ENCODE measurements around the gene CLVS2.

Gene CLVS2

DNA sequence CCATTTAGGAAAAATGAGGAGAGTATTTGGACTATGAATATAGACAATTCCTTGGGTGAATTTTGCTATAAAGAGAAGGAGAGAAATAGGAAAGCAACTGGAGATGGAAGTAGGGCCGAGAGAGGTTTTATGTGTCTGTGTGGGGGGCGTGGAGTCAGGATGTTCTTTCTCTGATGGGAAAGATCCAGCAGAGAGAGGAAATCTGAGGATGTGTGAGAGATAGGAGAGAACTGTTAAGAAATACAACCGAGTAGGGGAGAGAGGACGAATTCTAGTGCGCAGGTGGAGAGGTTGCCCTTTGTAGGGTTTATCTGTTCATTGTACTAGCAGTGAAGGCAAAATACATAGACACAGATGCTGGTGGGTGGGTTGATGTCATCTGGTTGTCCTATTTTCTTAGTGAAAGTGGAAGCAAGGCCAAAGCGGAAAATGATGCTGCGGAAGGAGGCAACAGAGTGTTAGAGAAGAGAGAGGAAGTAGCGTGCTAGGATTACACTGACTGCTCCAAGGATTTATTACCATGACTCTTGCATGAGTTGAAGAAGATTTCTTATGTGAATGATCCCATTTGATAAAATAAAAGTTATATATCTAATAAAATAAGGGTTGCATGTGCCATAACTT lies 57.7 kb downstream of the CLVS2 start:
- no peaks in the 10 kb centered on the region for H3K36me3 ChIP-seq (ENCODE audit: control insufficient read depth, insufficient read depth, low read length)
- no peaks in the 10 kb centered on the region for H3K4me1 ChIP-seq (ENCODE audit: control insufficient read depth, insufficient read depth, low read length, poor library complexity, severe bottlenecking)
- no peaks in the 10 kb centered on the region for H3K9me3 ChIP-seq (ENCODE audit: control insufficient read depth, low read length)
- H3K27ac ChIP-seq (ENCODE audit: insufficient read depth, low read length, poor library complexity, severe bottlenecking): no peak overlapping the region
- no peak overlapping the region for H3K4me3 ChIP-seq (ENCODE audit: insufficient read depth, low read depth, low read length, poor library complexity, severe bottlenecking)
- H3K27me3 ChIP-seq (replicated peaks; ENCODE audit: control insufficient read depth, insufficient read depth, low read length, poor library complexity, severe bottlenecking): no peaks in the 10 kb centered on the region
- no peak for DNase-seq

DNA sequence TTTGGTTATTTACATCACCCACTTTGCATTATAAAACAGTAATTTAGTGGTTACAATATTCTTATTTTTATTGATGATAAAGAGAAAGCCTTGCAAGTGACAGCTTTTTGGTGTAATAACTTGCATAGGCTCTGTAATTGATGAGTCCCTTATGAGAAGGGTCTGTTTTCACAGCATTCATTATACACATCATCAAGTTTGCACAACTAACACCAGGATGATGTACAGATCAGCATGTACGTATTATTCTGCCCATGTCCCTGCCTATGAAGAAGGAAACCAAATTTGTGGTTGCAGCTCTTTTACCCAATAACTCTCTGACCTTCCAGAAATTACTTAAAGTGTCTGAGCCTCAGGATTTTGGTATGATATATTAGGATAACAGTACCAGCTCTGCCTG lies 59.2 kb downstream of the CLVS2 start:
- DNase-seq: no peak
- Histone ChIP-seq H3K27ac (ENCODE audit: insufficient read depth, low read length, poor library complexity, severe bottlenecking) (no peak overlapping the region), H3K27me3 (replicated peaks; ENCODE audit: control insufficient read depth, insufficient read depth, low read length, poor library complexity, severe bottlenecking) (no peaks in the 10 kb centered on the region), H3K4me3 (ENCODE audit: insufficient read depth, low read depth, low read length, poor library complexity, severe bottlenecking) (no peak overlapping the region), H3K4me1 (ENCODE audit: control insufficient read depth, insufficient read depth, low read length, poor library complexity, severe bottlenecking) (no peaks in the 10 kb centered on the region), H3K36me3 (ENCODE audit: control insufficient read depth, insufficient read depth, low read length) (no peaks in the 10 kb centered on the region), H3K9me3 (ENCODE audit: control insufficient read depth, low read length) (no peaks in the 10 kb centered on the region)

DNA sequence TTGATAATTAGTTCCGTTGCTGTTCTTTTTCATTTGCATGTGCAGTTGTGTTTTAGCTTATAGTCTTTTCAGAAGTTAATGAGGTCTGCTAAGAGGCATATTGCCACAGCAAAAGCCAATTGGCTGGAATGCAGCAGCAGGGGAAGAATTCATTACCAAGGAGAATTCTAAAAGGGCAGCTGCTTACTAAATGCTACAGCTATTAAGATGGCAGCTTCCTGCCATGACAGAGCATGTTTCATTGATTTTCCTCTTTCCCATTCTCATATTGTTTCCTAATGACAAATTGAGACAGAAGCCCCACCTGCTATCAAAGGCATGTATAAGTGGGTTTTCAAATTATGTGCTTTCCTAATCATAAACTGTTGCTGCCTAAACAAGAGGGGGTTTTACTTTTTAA lies 66.6 kb downstream of the CLVS2 start:
- no peak overlapping the region for H3K4me3 ChIP-seq (ENCODE audit: insufficient read depth, low read depth, low read length, poor library complexity, severe bottlenecking)
- no peaks in the 10 kb centered on the region for H3K36me3 ChIP-seq (ENCODE audit: control insufficient read depth, insufficient read depth, low read length)
- H3K4me1 ChIP-seq (ENCODE audit: control insufficient read depth, insufficient read depth, low read length, poor library complexity, severe bottlenecking): no peaks in the 10 kb centered on the region
- H3K27me3 ChIP-seq (replicated peaks; ENCODE audit: control insufficient read depth, insufficient read depth, low read length, poor library complexity, severe bottlenecking): no peaks in the 10 kb centered on the region
- no peaks in the 10 kb centered on the region for H3K9me3 ChIP-seq (ENCODE audit: control insufficient read depth, low read length)
- DNase-seq: no peak
- H3K27ac ChIP-seq (ENCODE audit: insufficient read depth, low read length, poor library complexity, severe bottlenecking): no peak overlapping the region

DNA sequence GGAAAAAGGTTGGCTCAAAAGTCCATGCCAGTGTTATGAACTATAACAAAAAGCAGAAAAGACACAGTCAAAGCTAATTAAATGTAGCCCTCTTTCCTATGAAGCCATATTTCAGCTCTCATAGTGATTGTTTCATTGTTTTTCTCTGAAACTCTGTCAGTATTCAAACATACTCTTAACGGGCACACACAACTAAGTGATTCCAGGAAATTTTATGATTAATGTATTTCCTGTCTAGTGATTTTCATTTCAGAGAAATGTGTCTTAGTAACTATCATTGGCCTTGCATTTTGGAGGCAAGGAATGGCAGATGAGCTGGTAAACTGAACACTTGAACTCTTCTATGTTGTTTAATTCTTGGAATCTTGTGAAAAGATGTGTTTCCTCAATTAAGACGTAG lies 68.0 kb downstream of the CLVS2 start:
- Histone ChIP-seq H3K9me3 (ENCODE audit: control insufficient read depth, low read length) (no peaks in the 10 kb centered on the region), H3K4me3 (ENCODE audit: insufficient read depth, low read depth, low read length, poor library complexity, severe bottlenecking) (no peak overlapping the region), H3K4me1 (ENCODE audit: control insufficient read depth, insufficient read depth, low read length, poor library complexity, severe bottlenecking) (no peaks in the 10 kb centered on the region), H3K36me3 (ENCODE audit: control insufficient read depth, insufficient read depth, low read length) (no peaks in the 10 kb centered on the region), H3K27me3 (replicated peaks; ENCODE audit: control insufficient read depth, insufficient read depth, low read length, poor library complexity, severe bottlenecking) (no peaks in the 10 kb centered on the region), H3K27ac (ENCODE audit: insufficient read depth, low read length, poor library complexity, severe bottlenecking) (no peak overlapping the region)
- DNase-seq: no peak

DNA sequence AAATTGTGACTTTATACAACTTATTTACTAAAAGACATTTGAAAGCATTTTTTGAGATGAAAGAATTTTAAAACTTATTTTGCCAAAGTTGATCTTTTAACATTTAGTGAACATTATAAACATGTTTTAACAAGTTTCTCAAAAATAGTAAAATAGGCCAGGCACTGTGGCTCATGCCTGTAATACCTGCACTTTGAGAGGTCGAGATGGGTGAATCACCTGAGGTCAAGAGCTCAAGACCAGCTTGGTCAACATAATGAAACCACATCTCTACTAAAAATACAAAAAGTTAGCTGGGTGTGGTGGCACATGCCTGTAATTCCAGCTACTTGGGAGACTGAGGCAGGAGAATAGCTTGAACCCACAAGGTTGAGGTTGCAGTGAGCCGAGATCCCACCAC lies 78.6 kb downstream of the CLVS2 start:
- H3K27ac ChIP-seq (ENCODE audit: insufficient read depth, low read length, poor library complexity, severe bottlenecking): no peak overlapping the region
- DNase-seq: no peak

DNA sequence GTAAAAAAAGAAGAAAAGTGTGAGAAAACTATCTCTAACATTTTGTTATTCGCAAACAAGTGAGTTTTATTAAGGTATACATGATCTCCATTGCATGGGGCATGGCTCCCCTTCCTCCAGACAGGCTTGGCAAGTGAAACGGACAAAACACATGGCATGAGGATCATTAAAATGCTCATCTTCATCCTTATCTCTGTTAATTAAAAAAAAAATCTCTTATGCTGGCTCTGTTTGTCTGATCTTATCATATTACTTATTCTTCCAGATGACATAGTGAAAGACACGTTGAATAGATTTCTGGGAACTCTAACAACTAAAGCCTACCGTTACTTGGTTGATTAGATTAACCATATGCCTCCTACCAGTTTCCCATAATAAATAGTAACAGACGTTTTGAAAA lies 89.4 kb downstream of the CLVS2 start:
- Histone ChIP-seq H3K27me3 (replicated peaks; ENCODE audit: control insufficient read depth, insufficient read depth, low read length, poor library complexity, severe bottlenecking) (no peaks in the 10 kb centered on the region), H3K27ac (ENCODE audit: insufficient read depth, low read length, poor library complexity, severe bottlenecking) (no peak overlapping the region), H3K4me1 (ENCODE audit: control insufficient read depth, insufficient read depth, low read length, poor library complexity, severe bottlenecking) (no peaks in the 10 kb centered on the region), H3K36me3 (ENCODE audit: control insufficient read depth, insufficient read depth, low read length) (no peaks in the 10 kb centered on the region), H3K9me3 (ENCODE audit: control insufficient read depth, low read length) (no peaks in the 10 kb centered on the region), H3K4me3 (ENCODE audit: insufficient read depth, low read depth, low read length, poor library complexity, severe bottlenecking) (no peak overlapping the region)
- DNase-seq: no peak

More for the DNA sequence above, 78.6 kb downstream of the CLVS2 start:
- no peaks in the 10 kb centered on the region for H3K36me3 ChIP-seq (ENCODE audit: control insufficient read depth, insufficient read depth, low read length)
- no peaks in the 10 kb centered on the region for H3K9me3 ChIP-seq (ENCODE audit: control insufficient read depth, low read length)
- H3K4me1 ChIP-seq (ENCODE audit: control insufficient read depth, insufficient read depth, low read length, poor library complexity, severe bottlenecking): no peaks in the 10 kb centered on the region
- no peaks in the 10 kb centered on the region for H3K27me3 ChIP-seq (replicated peaks; ENCODE audit: control insufficient read depth, insufficient read depth, low read length, poor library complexity, severe bottlenecking)
- H3K4me3 ChIP-seq (ENCODE audit: insufficient read depth, low read depth, low read length, poor library complexity, severe bottlenecking): no peak overlapping the region

DNA sequence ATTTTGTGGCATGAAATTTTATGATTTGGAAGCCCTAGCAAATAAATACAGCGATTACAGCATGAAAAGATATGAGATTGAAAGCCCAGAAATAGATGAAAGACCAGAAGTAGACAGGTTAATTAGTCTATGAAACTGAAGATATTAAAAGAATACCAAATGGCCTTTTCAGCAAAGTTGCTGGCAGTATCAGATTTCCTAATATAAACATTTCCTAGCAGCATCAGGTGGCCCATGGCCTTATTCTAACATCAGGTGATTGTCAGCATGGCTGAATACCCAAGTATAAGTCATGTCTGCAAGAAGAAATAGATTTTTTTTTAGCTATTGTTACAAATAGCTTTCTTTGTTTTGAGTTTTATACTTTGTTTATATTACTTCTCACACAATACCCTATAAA lies 93.2 kb downstream of the CLVS2 start:
- no peak overlapping the region for H3K27ac ChIP-seq (ENCODE audit: insufficient read depth, low read length, poor library complexity, severe bottlenecking)
- DNase-seq: no peak
- no peaks in the 10 kb centered on the region for H3K36me3 ChIP-seq (ENCODE audit: control insufficient read depth, insufficient read depth, low read length)
- no peak overlapping the region for H3K4me3 ChIP-seq (ENCODE audit: insufficient read depth, low read depth, low read length, poor library complexity, severe bottlenecking)
- H3K4me1 ChIP-seq (ENCODE audit: control insufficient read depth, insufficient read depth, low read length, poor library complexity, severe bottlenecking): no peaks in the 10 kb centered on the region
- no peaks in the 10 kb centered on the region for H3K9me3 ChIP-seq (ENCODE audit: control insufficient read depth, low read length)
- no peaks in the 10 kb centered on the region for H3K27me3 ChIP-seq (replicated peaks; ENCODE audit: control insufficient read depth, insufficient read depth, low read length, poor library complexity, severe bottlenecking)

DNA sequence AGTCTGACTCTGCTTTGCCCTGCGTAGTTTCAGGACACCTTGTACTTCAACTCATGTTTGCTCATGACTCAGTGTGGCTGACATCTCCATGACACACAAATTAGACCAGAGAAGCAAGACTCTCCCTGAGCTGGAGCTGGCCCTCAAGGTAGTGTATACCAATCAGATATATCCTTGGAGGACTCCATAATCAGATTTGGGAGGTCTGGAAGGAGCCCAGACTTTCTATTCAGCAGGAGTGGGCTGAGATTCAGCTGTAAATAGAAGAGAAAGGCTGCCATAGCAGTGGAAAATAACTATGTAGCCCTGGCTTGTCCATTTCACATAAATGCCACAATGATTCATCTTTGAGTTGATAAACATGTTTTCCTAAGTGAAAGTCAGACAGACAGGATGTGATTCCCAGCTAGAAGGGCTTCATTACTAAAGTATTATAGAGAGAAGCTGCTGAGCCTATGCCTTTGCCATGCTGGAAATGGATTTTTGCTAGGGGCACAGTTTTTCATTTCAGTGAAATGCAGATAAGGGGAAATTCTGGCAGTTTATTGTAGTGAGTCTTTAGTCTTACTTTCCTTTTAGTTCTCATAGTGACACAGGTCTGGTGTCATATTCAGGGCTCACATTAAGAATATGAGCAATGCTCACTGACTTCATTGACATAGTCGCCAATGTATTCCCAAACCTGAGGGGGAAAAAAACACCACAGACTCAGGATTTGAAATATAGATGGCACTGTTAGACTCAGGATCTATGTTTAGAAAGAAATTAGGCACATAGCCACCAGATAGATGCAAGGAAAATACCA lies 95.3 kb downstream of the CLVS2 start:
- DNase-seq: no peak
- no peak overlapping the region for H3K27ac ChIP-seq (ENCODE audit: insufficient read depth, low read length, poor library complexity, severe bottlenecking)

DNA sequence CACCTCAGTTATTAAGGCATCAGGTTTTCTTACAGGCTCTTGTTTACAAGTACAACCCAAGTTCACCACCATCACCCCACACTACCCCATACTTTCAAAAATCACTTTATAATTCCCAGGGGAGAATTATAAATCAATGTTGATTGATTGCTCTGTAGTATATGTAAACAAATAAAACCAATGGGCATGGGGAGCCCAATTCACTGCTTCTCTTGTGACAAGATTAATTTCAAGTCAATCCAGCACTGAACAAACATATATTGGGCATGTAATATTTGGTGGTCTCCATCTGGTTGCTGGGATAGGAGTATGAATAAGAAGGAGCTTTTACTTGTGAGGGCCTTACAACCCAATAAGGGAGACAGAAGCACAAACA lies 95.8 kb downstream of the CLVS2 start:
- Histone ChIP-seq H3K36me3 (ENCODE audit: control insufficient read depth, insufficient read depth, low read length) (no peaks in the 10 kb centered on the region), H3K27me3 (replicated peaks; ENCODE audit: control insufficient read depth, insufficient read depth, low read length, poor library complexity, severe bottlenecking) (no peaks in the 10 kb centered on the region), H3K9me3 (ENCODE audit: control insufficient read depth, low read length) (no peaks in the 10 kb centered on the region), H3K27ac (ENCODE audit: insufficient read depth, low read length, poor library complexity, severe bottlenecking) (no peak overlapping the region), H3K4me1 (ENCODE audit: control insufficient read depth, insufficient read depth, low read length, poor library complexity, severe bottlenecking) (no peaks in the 10 kb centered on the region), H3K4me3 (ENCODE audit: insufficient read depth, low read depth, low read length, poor library complexity, severe bottlenecking) (no peak overlapping the region)
- DNase-seq: no peak

More for the DNA sequence above, 95.3 kb downstream of the CLVS2 start:
- Histone ChIP-seq H3K4me3 (ENCODE audit: insufficient read depth, low read depth, low read length, poor library complexity, severe bottlenecking) (no peak overlapping the region), H3K9me3 (ENCODE audit: control insufficient read depth, low read length) (no peaks in the 10 kb centered on the region), H3K36me3 (ENCODE audit: control insufficient read depth, insufficient read depth, low read length) (no peaks in the 10 kb centered on the region), H3K27me3 (replicated peaks; ENCODE audit: control insufficient read depth, insufficient read depth, low read length, poor library complexity, severe bottlenecking) (no peaks in the 10 kb centered on the region), H3K4me1 (ENCODE audit: control insufficient read depth, insufficient read depth, low read length, poor library complexity, severe bottlenecking) (no peaks in the 10 kb centered on the region)

DNA sequence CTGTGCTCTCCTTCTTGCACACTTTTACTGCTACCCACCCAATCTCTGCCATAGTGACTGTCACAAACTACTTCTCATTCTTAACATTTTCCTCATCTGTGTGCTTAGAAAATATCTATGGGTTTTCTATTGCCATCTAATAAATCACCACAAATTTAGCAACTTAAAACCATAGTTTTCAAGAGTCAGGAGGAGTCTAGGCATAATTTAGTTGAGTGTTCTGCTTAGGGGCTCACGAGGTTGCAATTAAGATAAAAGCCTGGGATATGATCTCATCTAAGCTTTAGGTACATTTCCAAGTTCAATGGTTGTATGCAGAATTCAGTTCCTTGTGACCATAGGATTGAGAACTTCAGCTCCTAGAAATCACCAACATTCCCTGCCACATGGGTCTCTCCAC lies 98.8 kb downstream of the CLVS2 start:
- Histone ChIP-seq H3K27ac (ENCODE audit: insufficient read depth, low read length, poor library complexity, severe bottlenecking) (no peak overlapping the region), H3K27me3 (replicated peaks; ENCODE audit: control insufficient read depth, insufficient read depth, low read length, poor library complexity, severe bottlenecking) (no peaks in the 10 kb centered on the region), H3K4me3 (ENCODE audit: insufficient read depth, low read depth, low read length, poor library complexity, severe bottlenecking) (no peak overlapping the region), H3K36me3 (ENCODE audit: control insufficient read depth, insufficient read depth, low read length) (no peaks in the 10 kb centered on the region), H3K9me3 (ENCODE audit: control insufficient read depth, low read length) (no peaks in the 10 kb centered on the region), H3K4me1 (ENCODE audit: control insufficient read depth, insufficient read depth, low read length, poor library complexity, severe bottlenecking) (no peaks in the 10 kb centered on the region)
- DNase-seq: no peak
